Liver (tissue), 8 donors: ENCODE results near the gene SMIM45.

Experiments
- DNase-seq: peaks from one replicate; pipeline ENCODE4 v3.0.0-alpha.2; 2017; ENCODE audit warnings: low spot score
- H3K27ac ChIP-seq, 2 donors: one replicate each; pipeline ENCODE4 v1.7.0; 2013; ENCODE audit warnings: inconsistent platforms in 2 of 2, low read length in 2 of 2, control low read depth in 1 of 2, low read depth in 1 of 2, mild to moderate bottlenecking in 1 of 2
- H3K27me3 ChIP-seq, 4 donors: one replicate each; pipeline versions ENCODE4 v1.6.1 to v1.7.0; 2013; ENCODE audit warnings: low read length in 3 of 4, inconsistent platforms in 1 of 4, mild to moderate bottlenecking in 1 of 4, moderate library complexity in 1 of 4; ENCODE audit not compliant: control insufficient read depth in 4 of 4, insufficient read depth in 4 of 4
- H3K36me3 ChIP-seq, 4 donors: one replicate each; pipeline versions ENCODE4 v1.6.1 to v1.7.0; 2013; ENCODE audit warnings: low read length in 3 of 4, mild to moderate bottlenecking in 3 of 4, low read depth in 1 of 4, moderate library complexity in 1 of 4; ENCODE audit not compliant: control insufficient read depth in 4 of 4, insufficient read depth in 3 of 4
- H3K4me1 ChIP-seq, 4 donors: one replicate each; pipeline versions ENCODE4 v1.6.1 to v1.7.0; 2013; ENCODE audit warnings: low read length in 3 of 4, mild to moderate bottlenecking in 3 of 4, moderate library complexity in 1 of 4; ENCODE audit not compliant: control insufficient read depth in 4 of 4, insufficient read depth in 4 of 4
- H3K4me3 ChIP-seq, 3 donors: one replicate each; pipeline versions ENCODE4 v1.6.1 to v1.7.0; 2013; ENCODE audit warnings: low read length in 3 of 3, control low read depth in 1 of 3, low read depth in 1 of 3, mild to moderate bottlenecking in 1 of 3
- H3K9ac ChIP-seq, 2 donors: one replicate each; pipeline ENCODE4 v1.7.0; 2013; ENCODE audit warnings: low read length in 2 of 2, mild to moderate bottlenecking in 2 of 2, moderate library complexity in 2 of 2, control low read depth in 1 of 2, low read depth in 1 of 2
- H3K9me3 ChIP-seq, 4 donors: one replicate each; pipeline versions ENCODE4 v1.6.1 to v1.7.0; 2013; ENCODE audit warnings: low read length in 3 of 4; ENCODE audit not compliant: control insufficient read depth in 4 of 4
- EGR1 ChIP-seq, 2 donors: IDR thresholded peaks; 2 replicates each; pipeline ENCODE4 v1.6.1; 2016 to 2018; ENCODE audit warnings: antibody characterized with exemption in 2 of 2, low read depth in 2 of 2
- FOXA1 ChIP-seq: IDR thresholded peaks from 2 replicates; pipeline ENCODE4 v1.6.1; 2016; ENCODE audit warnings: antibody characterized with exemption
- FOXA2 ChIP-seq: IDR thresholded peaks from 2 replicates; pipeline ENCODE4 v1.6.1; 2016; ENCODE audit warnings: antibody characterized with exemption
- GABPA ChIP-seq, 2 donors: IDR thresholded peaks in 1 of 2; conservative IDR thresholded peaks in 1 of 2; 2 replicates each; pipeline ENCODE4 v1.6.1; 2016; ENCODE audit warnings: antibody characterized with exemption in 2 of 2, mild to moderate bottlenecking in 1 of 2, moderate library complexity in 1 of 2
- HNF4A ChIP-seq, 2 donors: conservative IDR thresholded peaks; 2 replicates each; pipeline ENCODE4 v1.6.1; 2016; ENCODE audit warnings: antibody characterized with exemption in 2 of 2, mild to moderate bottlenecking in 2 of 2
- HNF4G ChIP-seq: IDR thresholded peaks from 2 replicates; pipeline ENCODE4 v1.6.1; 2016; ENCODE audit warnings: antibody characterized with exemption
- JUND ChIP-seq, 2 donors: IDR thresholded peaks; 2 replicates each; pipeline ENCODE4 v1.6.1; 2016; ENCODE audit warnings: antibody characterized with exemption in 2 of 2
- MAX ChIP-seq: IDR thresholded peaks from 2 replicates; pipeline ENCODE4 v1.6.1; 2016; ENCODE audit warnings: antibody characterized with exemption
- NR2F2 ChIP-seq: IDR thresholded peaks from 2 replicates; pipeline ENCODE4 v1.6.1; 2016; ENCODE audit warnings: antibody characterized with exemption
- RAD21 ChIP-seq, 2 donors: IDR thresholded peaks; 2 replicates each; pipeline ENCODE4 v1.6.1; 2016; ENCODE audit warnings: antibody characterized with exemption in 2 of 2, mild to moderate bottlenecking in 2 of 2
- RXRA ChIP-seq, 2 donors: IDR thresholded peaks; 2 replicates each; pipeline ENCODE4 v1.6.1; 2017 to 2018; ENCODE audit warnings: antibody characterized with exemption in 2 of 2, mild to moderate bottlenecking in 1 of 2
- SP1 ChIP-seq: IDR thresholded peaks from 2 replicates; pipeline ENCODE4 v1.6.1; 2018; ENCODE audit warnings: antibody characterized with exemption, mild to moderate bottlenecking
- TAF1 ChIP-seq: conservative IDR thresholded peaks from 2 replicates; pipeline ENCODE4 v1.6.1; 2016; ENCODE audit warnings: antibody characterized with exemption, mild to moderate bottlenecking
- YY1 ChIP-seq: IDR thresholded peaks from 2 replicates; pipeline ENCODE4 v1.6.1; 2016; ENCODE audit warnings: antibody characterized with exemption, mild to moderate bottlenecking
- WGBS: extraction: QIAGEN DNeasy Blood & Tissue Kit; methylation state at CpG from one replicate; pipeline ENCODE4 v1.1.7; 2013; 5-methylcytosine and 5-hydroxymethylcytosine counted together
- TF ChIP-seq, protein P1 (sequence below): IDR thresholded peaks from 2 replicates; pipeline ENCODE4 v1.6.1; 2016; ENCODE audit warnings: antibody characterized with exemption
- TF ChIP-seq, protein P2 (sequence below): IDR thresholded peaks from 2 replicates; pipeline ENCODE4 v1.6.1; 2016; ENCODE audit warnings: antibody characterized with exemption
- TF ChIP-seq, protein P3 (sequence below): fragments of 150-350 bp; IDR thresholded peaks from 2 replicates; pipeline ENCODE4 v1.5.1; 2017; ENCODE audit warnings: improper control_type of control experiment, low read depth, low read length; ENCODE audit not compliant: missing input control
- TF ChIP-seq, protein P4 (sequence below): IDR thresholded peaks from 2 replicates; pipeline ENCODE4 v1.6.1; 2016; ENCODE audit warnings: antibody characterized with exemption, mild to moderate bottlenecking
- donor health status: healthy.
- donor health status: healthy.
- donor health status: healthy.
- donor health status: healthy.
- donor health status: healthy.

Gene SMIM45

GRCh38 chr22:41936894-41937169 is 15.1 kb upstream of the SMIM45 start:
- 100% methylated on average over 2 of the region's 2 CpGs for WGBS
- Histone ChIP-seq H3K9ac (no peak overlapping the region), H3K27ac (no peak overlapping the region), H3K4me3 (no peak overlapping the region), H3K36me3 (no peaks in the 10 kb centered on the region), H3K4me1 (no peaks in the 10 kb centered on the region), H3K9me3 (no peaks in the 10 kb centered on the region), H3K27me3 (no peaks in the 10 kb centered on the region)
- DNase-seq, result no peak
- TF ChIP-seq HNF4A (conservative IDR thresholded peaks at IDR 0.05) (no peak), YY1 (no peak), JUND (IDR thresholded peaks at IDR 0.05) (no peak), RXRA (IDR thresholded peaks at IDR 0.05) (no peak), RAD21 (IDR thresholded peaks at IDR 0.05) (no peak), FOXA2 (no peak), SP1 (no peak), MAX (no peak), FOXA1 (no peak), GABPA (IDR thresholded peaks at IDR 0.05 in 1 of 2, conservative IDR thresholded peaks at IDR 0.05 in 1 of 2) (no peak), HNF4G (no peak), EGR1 (IDR thresholded peaks at IDR 0.05; ENCODE audit: low read depth in 2 of 2) (no peak), TAF1 (no peak), NR2F2 (no peak)
- TF ChIP-seq, protein P1, sequence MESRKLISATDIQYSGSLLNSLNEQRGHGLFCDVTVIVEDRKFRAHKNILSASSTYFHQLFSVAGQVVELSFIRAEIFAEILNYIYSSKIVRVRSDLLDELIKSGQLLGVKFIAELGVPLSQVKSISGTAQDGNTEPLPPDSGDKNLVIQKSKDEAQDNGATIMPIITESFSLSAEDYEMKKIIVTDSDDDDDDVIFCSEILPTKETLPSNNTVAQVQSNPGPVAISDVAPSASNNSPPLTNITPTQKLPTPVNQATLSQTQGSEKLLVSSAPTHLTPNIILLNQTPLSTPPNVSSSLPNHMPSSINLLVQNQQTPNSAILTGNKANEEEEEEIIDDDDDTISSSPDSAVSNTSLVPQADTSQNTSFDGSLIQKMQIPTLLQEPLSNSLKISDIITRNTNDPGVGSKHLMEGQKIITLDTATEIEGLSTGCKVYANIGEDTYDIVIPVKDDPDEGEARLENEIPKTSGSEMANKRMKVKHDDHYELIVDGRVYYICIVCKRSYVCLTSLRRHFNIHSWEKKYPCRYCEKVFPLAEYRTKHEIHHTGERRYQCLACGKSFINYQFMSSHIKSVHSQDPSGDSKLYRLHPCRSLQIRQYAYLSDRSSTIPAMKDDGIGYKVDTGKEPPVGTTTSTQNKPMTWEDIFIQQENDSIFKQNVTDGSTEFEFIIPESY, result no peak
- TF ChIP-seq, protein P2, sequence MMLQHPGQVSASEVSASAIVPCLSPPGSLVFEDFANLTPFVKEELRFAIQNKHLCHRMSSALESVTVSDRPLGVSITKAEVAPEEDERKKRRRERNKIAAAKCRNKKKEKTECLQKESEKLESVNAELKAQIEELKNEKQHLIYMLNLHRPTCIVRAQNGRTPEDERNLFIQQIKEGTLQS, result no peak
- TF ChIP-seq, protein P3, sequence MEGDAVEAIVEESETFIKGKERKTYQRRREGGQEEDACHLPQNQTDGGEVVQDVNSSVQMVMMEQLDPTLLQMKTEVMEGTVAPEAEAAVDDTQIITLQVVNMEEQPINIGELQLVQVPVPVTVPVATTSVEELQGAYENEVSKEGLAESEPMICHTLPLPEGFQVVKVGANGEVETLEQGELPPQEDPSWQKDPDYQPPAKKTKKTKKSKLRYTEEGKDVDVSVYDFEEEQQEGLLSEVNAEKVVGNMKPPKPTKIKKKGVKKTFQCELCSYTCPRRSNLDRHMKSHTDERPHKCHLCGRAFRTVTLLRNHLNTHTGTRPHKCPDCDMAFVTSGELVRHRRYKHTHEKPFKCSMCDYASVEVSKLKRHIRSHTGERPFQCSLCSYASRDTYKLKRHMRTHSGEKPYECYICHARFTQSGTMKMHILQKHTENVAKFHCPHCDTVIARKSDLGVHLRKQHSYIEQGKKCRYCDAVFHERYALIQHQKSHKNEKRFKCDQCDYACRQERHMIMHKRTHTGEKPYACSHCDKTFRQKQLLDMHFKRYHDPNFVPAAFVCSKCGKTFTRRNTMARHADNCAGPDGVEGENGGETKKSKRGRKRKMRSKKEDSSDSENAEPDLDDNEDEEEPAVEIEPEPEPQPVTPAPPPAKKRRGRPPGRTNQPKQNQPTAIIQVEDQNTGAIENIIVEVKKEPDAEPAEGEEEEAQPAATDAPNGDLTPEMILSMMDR, result no peak
- TF ChIP-seq, protein P4, sequence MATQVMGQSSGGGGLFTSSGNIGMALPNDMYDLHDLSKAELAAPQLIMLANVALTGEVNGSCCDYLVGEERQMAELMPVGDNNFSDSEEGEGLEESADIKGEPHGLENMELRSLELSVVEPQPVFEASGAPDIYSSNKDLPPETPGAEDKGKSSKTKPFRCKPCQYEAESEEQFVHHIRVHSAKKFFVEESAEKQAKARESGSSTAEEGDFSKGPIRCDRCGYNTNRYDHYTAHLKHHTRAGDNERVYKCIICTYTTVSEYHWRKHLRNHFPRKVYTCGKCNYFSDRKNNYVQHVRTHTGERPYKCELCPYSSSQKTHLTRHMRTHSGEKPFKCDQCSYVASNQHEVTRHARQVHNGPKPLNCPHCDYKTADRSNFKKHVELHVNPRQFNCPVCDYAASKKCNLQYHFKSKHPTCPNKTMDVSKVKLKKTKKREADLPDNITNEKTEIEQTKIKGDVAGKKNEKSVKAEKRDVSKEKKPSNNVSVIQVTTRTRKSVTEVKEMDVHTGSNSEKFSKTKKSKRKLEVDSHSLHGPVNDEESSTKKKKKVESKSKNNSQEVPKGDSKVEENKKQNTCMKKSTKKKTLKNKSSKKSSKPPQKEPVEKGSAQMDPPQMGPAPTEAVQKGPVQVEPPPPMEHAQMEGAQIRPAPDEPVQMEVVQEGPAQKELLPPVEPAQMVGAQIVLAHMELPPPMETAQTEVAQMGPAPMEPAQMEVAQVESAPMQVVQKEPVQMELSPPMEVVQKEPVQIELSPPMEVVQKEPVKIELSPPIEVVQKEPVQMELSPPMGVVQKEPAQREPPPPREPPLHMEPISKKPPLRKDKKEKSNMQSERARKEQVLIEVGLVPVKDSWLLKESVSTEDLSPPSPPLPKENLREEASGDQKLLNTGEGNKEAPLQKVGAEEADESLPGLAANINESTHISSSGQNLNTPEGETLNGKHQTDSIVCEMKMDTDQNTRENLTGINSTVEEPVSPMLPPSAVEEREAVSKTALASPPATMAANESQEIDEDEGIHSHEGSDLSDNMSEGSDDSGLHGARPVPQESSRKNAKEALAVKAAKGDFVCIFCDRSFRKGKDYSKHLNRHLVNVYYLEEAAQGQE, result no peak
